ENCODE measurements around the gene RASAL1. TPM values are rescaled to one million over a fixed set of nuclear protein-coding genes. Genes with fewer than 3 reads are reported as not detected.

Gene RASAL1
- under 1 TPM in 6 of 8 experiments, not detected in 2; 0.16 to 0.49 (median 0.30) TPM for total RNA-seq

GRCh38 chr12:113135178-113136127 lies at the start of gene RASAL1:
RASAL1 (minus strand) TSS chr12:113135761; CDS start chr12:113135462, 299 bp downstream.
- in situ Hi-C loops (cut with MboI; ENCODE audit: low pct_unique_long_range_greater_than_20kb in 2 of 9, low sequenced_read_pairs in 9 of 9, unreplicated experiment in 9 of 9), result no loop called here
- no peak within 1 kb of the TSS for H3K4me3 ChIP-seq
- WGBS, 10 experiments, result 0 to 3% (median 0%) methylated on average over 2 to 12 of the region's 68 CpGs; no CpG with 5 or more reads in 7 of the 10 experiments
- peaks cover 0 to 4% of the 10 kb centered on the region in 2 donors for H3K4me1 ChIP-seq (replicated peaks in 1 of 2)
- no peak within 1 kb of the TSS for H3K27ac ChIP-seq
- peak in 7 of 8 experiments; percentile 7 to 82 (median 34) for ATAC-seq (replicated peaks in 6 of 8)

GRCh38 chr12:113184900-113185179 lies 49.3 kb upstream of the RASAL1 start:
- Histone ChIP-seq H3K27ac (peak overlapping the region; percentile 93 to 97), H3K4me3 (peak overlapping the region; percentile 87 to 97 (median 95)), H3K4me1 (replicated peaks in 1 of 2) (peaks cover 5 to 6% of the 10 kb centered on the region in 2 donors)
- peak; percentile 74 to 88 (median 81) for ATAC-seq (replicated peaks in 6 of 8)
- in situ Hi-C loops (cut with MboI; ENCODE audit: low pct_unique_long_range_greater_than_20kb in 2 of 9, low sequenced_read_pairs in 9 of 9, unreplicated experiment in 9 of 9), result no loop called here
- 0% methylated on average over 2 to 8 of the region's 20 CpGs; no CpG with 5 or more reads in 7 of the 10 experiments for WGBS, 10 experiments

GRCh38 chr12:113184098-113184899 lies 48.7 kb upstream of the RASAL1 start:
- 0 to 30% (median 4%) methylated on average over 2 to 20 of the region's 26 CpGs for WGBS, 10 experiments
- peak overlapping the region; percentile 87 to 97 (median 95) for H3K4me3 ChIP-seq

GRCh38 chr12:113183030-113183589 lies 47.5 kb upstream of the RASAL1 start:
- H3K4me3 ChIP-seq, result no peak overlapping the region
- H3K27ac ChIP-seq, result no peak overlapping the region
- no peak for ATAC-seq (replicated peaks in 6 of 8)
- 40 to 100% (median 89%) methylated on average over 1 to 10 of the region's 11 CpGs; no CpG with 5 or more reads in 3 of the 10 experiments for WGBS, 10 experiments
- in situ Hi-C loops (cut with MboI; ENCODE audit: low pct_unique_long_range_greater_than_20kb in 2 of 9, low sequenced_read_pairs in 9 of 9, unreplicated experiment in 9 of 9), result no loop called here
- peaks cover 5 to 6% of the 10 kb centered on the region in 2 donors for H3K4me1 ChIP-seq (replicated peaks in 1 of 2)

More at GRCh38 chr12:113184098-113184899, 48.7 kb upstream of the RASAL1 start:
- Histone ChIP-seq H3K4me1 (replicated peaks in 1 of 2) (peaks cover 5 to 6% of the 10 kb centered on the region in 2 donors), H3K27ac (no peak overlapping the region)
- in situ Hi-C loops (cut with MboI; ENCODE audit: low pct_unique_long_range_greater_than_20kb in 2 of 9, low sequenced_read_pairs in 9 of 9, unreplicated experiment in 9 of 9), result no loop called here
- ATAC-seq (replicated peaks in 6 of 8), result peak; percentile 4 to 59 (median 15)

- Histone ChIP-seq H3K4me1 (replicated peaks in 1 of 2) (peaks cover 5 to 6% of the 10 kb centered on the region in 2 donors), H3K27ac (no peak overlapping the region), H3K4me3 (no peak overlapping the region)
- no peak for ATAC-seq (replicated peaks in 6 of 8)
- in situ Hi-C loops (cut with MboI; ENCODE audit: low pct_unique_long_range_greater_than_20kb in 2 of 9, low sequenced_read_pairs in 9 of 9, unreplicated experiment in 9 of 9), result no loop called here
- WGBS, 10 experiments, result 70 to 100% (median 92%) methylated on average over 2 to 3 of the region's 3 CpGs; no CpG with 5 or more reads in 3 of the 10 experiments
These were observed 46.4 kb upstream of the RASAL1 start for GRCh38 chr12:113181975-113182374.

- 40 to 100% (median 72%) methylated on average over 1 to 3 of the region's 4 CpGs; no CpG with 5 or more reads in 5 of the 10 experiments for WGBS, 10 experiments
- in situ Hi-C loops (cut with MboI; ENCODE audit: low pct_unique_long_range_greater_than_20kb in 2 of 9, low sequenced_read_pairs in 9 of 9, unreplicated experiment in 9 of 9), result no loop called here
These were observed 44.8 kb upstream of the RASAL1 start for GRCh38 chr12:113180333-113180732.

GRCh38 chr12:113179023-113179422 lies 43.5 kb upstream of the RASAL1 start:
- no peak for ATAC-seq (replicated peaks in 6 of 8)
- Histone ChIP-seq H3K27ac (no peak overlapping the region), H3K4me3 (no peak overlapping the region), H3K4me1 (replicated peaks in 1 of 2) (no peaks in the 10 kb centered on the region)
- WGBS, 10 experiments, result 90 to 100% (median 94%) methylated on average over 1 to 8 of the region's 14 CpGs; no CpG with 5 or more reads in 4 of the 10 experiments
- in situ Hi-C loops (cut with MboI; ENCODE audit: low pct_unique_long_range_greater_than_20kb in 2 of 9, low sequenced_read_pairs in 9 of 9, unreplicated experiment in 9 of 9), result loop anchor here in 2 of 9 experiments (10.0 kb wide), 1 partner anchor 134 kb away; no protein-coding TSS in a partner anchor

More at GRCh38 chr12:113180333-113180732, 44.8 kb upstream of the RASAL1 start:
- no peak overlapping the region for H3K27ac ChIP-seq
- no peak for ATAC-seq (replicated peaks in 6 of 8)
- no peaks in the 10 kb centered on the region for H3K4me1 ChIP-seq (replicated peaks in 1 of 2)
- no peak overlapping the region for H3K4me3 ChIP-seq

- peak; percentile 81 to 95 (median 88) for ATAC-seq (replicated peaks in 6 of 8)
- H3K27ac ChIP-seq, result no peak overlapping the region
- H3K4me1 ChIP-seq (replicated peaks in 1 of 2), result no peaks in the 10 kb centered on the region
- in situ Hi-C loops (cut with MboI; ENCODE audit: low pct_unique_long_range_greater_than_20kb in 2 of 9, low sequenced_read_pairs in 9 of 9, unreplicated experiment in 9 of 9), result loop anchor here in 5 of 9 experiments (10.0 to 25.0 kb wide), 2 partner anchors 112 to 130 kb away; partner anchors contain the start of gene DTX1 (in 3 of the 5)
- WGBS, 10 experiments, result 10 to 72% (median 25%) methylated on average over 1 to 4 of the region's 32 CpGs; no CpG with 5 or more reads in 2 of the 10 experiments
- H3K4me3 ChIP-seq, result no peak overlapping the region
These were observed 39.2 kb upstream of the RASAL1 start for GRCh38 chr12:113174461-113175384.

- in situ Hi-C loops (cut with MboI; ENCODE audit: low pct_unique_long_range_greater_than_20kb in 2 of 9, low sequenced_read_pairs in 9 of 9, unreplicated experiment in 9 of 9), result loop anchor here in 5 of 9 experiments (10.0 to 25.0 kb wide), 2 partner anchors 111 to 128 kb away; partner anchors contain the start of gene DTX1 (in 3 of the 5)
- Histone ChIP-seq H3K27ac (no peak overlapping the region), H3K4me3 (no peak overlapping the region), H3K4me1 (replicated peaks in 1 of 2) (no peaks in the 10 kb centered on the region)
- WGBS, 10 experiments, result 80 to 100% (median 94%) methylated on average over 1 to 7 of the region's 7 CpGs
- no peak for ATAC-seq (replicated peaks in 6 of 8)
These were observed 37.6 kb upstream of the RASAL1 start for GRCh38 chr12:113173081-113173698.

GRCh38 chr12:113172185-113172584 lies 36.6 kb upstream of the RASAL1 start:
- H3K27ac ChIP-seq, result no peak overlapping the region
- H3K4me3 ChIP-seq, result no peak overlapping the region
- no peaks in the 10 kb centered on the region for H3K4me1 ChIP-seq (replicated peaks in 1 of 2)
- no peak for ATAC-seq (replicated peaks in 6 of 8)
- WGBS, 10 experiments, result 72 to 100% (median 97%) methylated on average over 2 to 9 of the region's 20 CpGs; no CpG with 5 or more reads in 5 of the 10 experiments
- in situ Hi-C loops (cut with MboI; ENCODE audit: low pct_unique_long_range_greater_than_20kb in 2 of 9, low sequenced_read_pairs in 9 of 9, unreplicated experiment in 9 of 9), result loop anchor here in 5 of 9 experiments (10.0 to 25.0 kb wide), 2 partner anchors 110 to 127 kb away; partner anchors contain the start of gene DTX1 (in 3 of the 5)

- in situ Hi-C loops (cut with MboI; ENCODE audit: low pct_unique_long_range_greater_than_20kb in 2 of 9, low sequenced_read_pairs in 9 of 9, unreplicated experiment in 9 of 9), result loop anchor here in 5 of 9 experiments (10.0 to 25.0 kb wide), 2 partner anchors 109 to 127 kb away; partner anchors contain the start of gene DTX1 (in 3 of the 5)
These were observed 36.0 kb upstream of the RASAL1 start for GRCh38 chr12:113171543-113171942.

More at GRCh38 chr12:113171543-113171942, 36.0 kb upstream of the RASAL1 start:
- H3K4me1 ChIP-seq (replicated peaks in 1 of 2), result no peaks in the 10 kb centered on the region
- no peak for ATAC-seq (replicated peaks in 6 of 8)
- WGBS, 10 experiments, result 91 to 100% (median 100%) methylated on average over 2 to 9 of the region's 9 CpGs; no CpG with 5 or more reads in 3 of the 10 experiments
- no peak overlapping the region for H3K27ac ChIP-seq
- H3K4me3 ChIP-seq, result no peak overlapping the region

Measured in motor neuron (in vitro differentiated cells).